GM18505 (cell line): ENCODE measurements around the gene DLGAP3.
"Not testable (repeated sequence)": the region's sequence is repeated elsewhere in the genome, so short reads cannot be mapped to it uniquely, and the experiment has no call there.

Source experiments
- ATAC-seq: cut with Tn5 transposase; IDR thresholded peaks from one replicate; pipeline ENCODE4 v1.9.1; 2021; ENCODE audit not compliant: unreplicated experiment
- POLR2A ChIP-seq: IDR thresholded peaks from 4 replicates; pipeline ENCODE4 v1.6.1; 2011; ENCODE audit warnings: borderline replicate concordance; ENCODE audit not compliant: insufficient read depth, insufficient read length; ENCODE audit errors: extremely low read depth

DLGAP3 gene

GRCh38 chr1:34831721-34832246, 97.7 kb downstream of the DLGAP3 start:
- TF ChIP-seq POLR2A = no peak
- ATAC-seq = no peak

- no peak for TF ChIP-seq POLR2A
- ATAC-seq = no peak
Observed at GRCh38 chr1:34829250-34829649, 100.2 kb downstream of the DLGAP3 start.

GRCh38 chr1:34828611-34829010, 100.8 kb downstream of the DLGAP3 start:
- no peak for ATAC-seq
- no peak for TF ChIP-seq POLR2A

DNA sequence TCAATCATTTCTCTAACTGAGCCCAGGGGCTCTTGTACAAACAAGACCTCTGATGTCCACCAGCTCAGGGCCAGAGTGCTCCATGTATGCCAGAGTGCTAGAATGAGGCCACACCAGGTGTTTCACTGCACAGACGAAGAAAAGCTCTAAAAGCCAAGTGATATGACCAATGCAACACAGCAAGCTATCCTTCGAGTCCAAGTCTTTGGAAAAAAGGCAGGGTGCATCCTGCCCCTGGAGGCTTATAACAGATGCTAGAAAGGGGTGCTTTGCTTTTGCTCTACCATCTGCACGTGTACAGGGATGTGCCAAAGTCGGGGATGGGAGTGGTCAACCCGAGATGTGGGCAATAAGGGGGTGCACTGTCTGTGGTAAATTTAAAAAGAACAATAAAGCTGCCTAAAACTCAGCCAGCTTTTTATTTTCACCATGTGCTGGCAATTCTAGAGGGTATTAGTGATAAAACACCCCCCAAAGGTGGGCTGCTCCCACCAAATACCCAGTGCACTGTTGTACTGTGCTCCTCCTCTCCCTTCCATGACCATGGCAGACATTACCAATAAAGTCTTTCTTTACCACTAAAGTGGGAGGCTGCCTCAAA, 102.0 kb downstream of the DLGAP3 start:
- ATAC-seq = no peak
- TF ChIP-seq POLR2A = no peak

- ATAC-seq = no peak
- no peak for TF ChIP-seq POLR2A
Observed at GRCh38 chr1:34825455-34826091, 103.9 kb downstream of the DLGAP3 start.

GRCh38 chr1:34824817-34825454, 104.5 kb downstream of the DLGAP3 start:
- ATAC-seq = no peak
- no peak for TF ChIP-seq POLR2A

- no peak for TF ChIP-seq POLR2A
- ATAC-seq = no peak
Observed at GRCh38 chr1:34822202-34822601, 107.2 kb downstream of the DLGAP3 start.

GRCh38 chr1:34818862-34819261, 110.6 kb downstream of the DLGAP3 start:
- ATAC-seq = not testable (repeated sequence)

- ATAC-seq = no peak
- TF ChIP-seq POLR2A = no peak
Observed at GRCh38 chr1:34816778-34817177, 112.7 kb downstream of the DLGAP3 start.

- TF ChIP-seq POLR2A = no peak
- no peak for ATAC-seq
Observed at GRCh38 chr1:34816332-34816731, 113.1 kb downstream of the DLGAP3 start.
